GM19238 (cell line): ENCODE measurements around the gene MAP10.

ENCODE experiments used
- DNase-seq: peaks from one replicate; pipeline ENCODE4 v3.0.0; 2011; ENCODE audit warnings: low spot score; ENCODE audit not compliant: insufficient read length

Gene MAP10

DNA sequence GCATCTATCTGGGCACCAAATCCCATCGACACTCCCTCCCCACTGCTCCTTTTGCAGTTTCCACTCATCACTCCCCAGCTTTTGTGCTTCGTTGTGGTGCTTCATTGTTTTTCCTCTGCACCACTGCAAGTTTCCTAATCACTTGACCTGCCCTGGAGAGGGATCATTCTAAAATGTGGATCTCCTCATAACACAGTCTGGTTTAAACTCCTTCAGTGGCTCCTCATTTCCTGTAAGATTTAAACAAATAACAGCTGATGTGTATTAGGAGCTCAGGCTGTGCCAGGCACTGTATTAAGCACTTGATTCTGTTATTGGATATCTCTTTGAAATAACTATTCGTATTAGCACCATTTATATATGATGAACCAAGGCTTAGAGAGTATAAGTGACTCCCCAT, 51.3 kb downstream of the MAP10 start:
- DNase-seq = no peak
